ENCODE data around the gene CCDC54.
A peak's percentile ranks its signal among the peaks of the same experiment; 100 is the strongest.

The CCDC54 gene

DNA sequence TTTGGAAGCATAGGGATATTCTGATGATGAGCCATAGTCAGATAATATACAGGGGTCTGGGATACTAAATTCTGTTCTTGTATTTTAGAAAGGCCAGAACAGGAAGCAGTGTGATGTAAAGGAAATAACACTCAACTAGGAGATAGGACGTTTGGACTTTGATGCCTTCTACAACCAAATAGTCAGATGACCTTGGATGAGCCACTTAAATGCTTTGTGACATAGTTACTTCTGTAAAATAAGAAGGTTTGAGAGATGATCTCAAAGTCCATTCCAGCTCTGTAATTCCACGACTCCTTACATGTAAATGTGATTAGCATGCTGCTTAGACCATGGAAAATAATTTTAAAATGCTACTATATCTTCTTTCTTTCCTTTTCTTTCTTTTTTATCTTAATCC lies 29.5 kb upstream of the CCDC54 start:
- CTCF ChIA-PET = no interaction called here
- POLR2A ChIA-PET (ENCODE audit: low non-redundant PET) = no interaction called here
- DNase-seq (ENCODE audit: low spot score) = no peak
- no peak overlapping the region for H3K27ac ChIP-seq
- TF ChIP-seq, protein P1, sequence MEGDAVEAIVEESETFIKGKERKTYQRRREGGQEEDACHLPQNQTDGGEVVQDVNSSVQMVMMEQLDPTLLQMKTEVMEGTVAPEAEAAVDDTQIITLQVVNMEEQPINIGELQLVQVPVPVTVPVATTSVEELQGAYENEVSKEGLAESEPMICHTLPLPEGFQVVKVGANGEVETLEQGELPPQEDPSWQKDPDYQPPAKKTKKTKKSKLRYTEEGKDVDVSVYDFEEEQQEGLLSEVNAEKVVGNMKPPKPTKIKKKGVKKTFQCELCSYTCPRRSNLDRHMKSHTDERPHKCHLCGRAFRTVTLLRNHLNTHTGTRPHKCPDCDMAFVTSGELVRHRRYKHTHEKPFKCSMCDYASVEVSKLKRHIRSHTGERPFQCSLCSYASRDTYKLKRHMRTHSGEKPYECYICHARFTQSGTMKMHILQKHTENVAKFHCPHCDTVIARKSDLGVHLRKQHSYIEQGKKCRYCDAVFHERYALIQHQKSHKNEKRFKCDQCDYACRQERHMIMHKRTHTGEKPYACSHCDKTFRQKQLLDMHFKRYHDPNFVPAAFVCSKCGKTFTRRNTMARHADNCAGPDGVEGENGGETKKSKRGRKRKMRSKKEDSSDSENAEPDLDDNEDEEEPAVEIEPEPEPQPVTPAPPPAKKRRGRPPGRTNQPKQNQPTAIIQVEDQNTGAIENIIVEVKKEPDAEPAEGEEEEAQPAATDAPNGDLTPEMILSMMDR (conservative IDR thresholded peaks at IDR 0.05; ENCODE audit: low read depth) = no peak

DNA sequence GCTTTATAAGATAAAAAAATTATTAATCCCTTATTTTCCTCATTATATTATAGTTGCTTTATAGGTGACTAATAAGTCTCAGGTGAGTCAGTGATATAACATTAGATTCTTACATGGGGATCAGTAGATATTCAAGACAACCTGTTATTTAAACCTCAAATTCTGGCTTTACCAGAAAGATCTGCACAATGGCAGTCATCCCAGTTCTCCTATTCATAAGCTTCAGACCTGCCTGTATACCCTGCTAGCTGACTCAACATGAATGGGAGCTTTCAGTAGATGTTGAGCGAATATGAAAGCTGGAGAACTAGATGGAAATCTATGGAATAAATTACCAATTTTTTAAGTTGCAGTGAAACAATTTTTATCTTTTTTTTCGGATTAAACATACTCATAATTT lies 20.5 kb upstream of the CCDC54 start:
- POLR2A ChIA-PET (ENCODE audit: low non-redundant PET) = no interaction called here
- no peak for DNase-seq (ENCODE audit: low spot score)
- CTCF ChIA-PET = no interaction called here
- no peak overlapping the region for H3K27ac ChIP-seq
- TF ChIP-seq, protein P1 (conservative IDR thresholded peaks at IDR 0.05; ENCODE audit: low read depth) = no peak

DNA sequence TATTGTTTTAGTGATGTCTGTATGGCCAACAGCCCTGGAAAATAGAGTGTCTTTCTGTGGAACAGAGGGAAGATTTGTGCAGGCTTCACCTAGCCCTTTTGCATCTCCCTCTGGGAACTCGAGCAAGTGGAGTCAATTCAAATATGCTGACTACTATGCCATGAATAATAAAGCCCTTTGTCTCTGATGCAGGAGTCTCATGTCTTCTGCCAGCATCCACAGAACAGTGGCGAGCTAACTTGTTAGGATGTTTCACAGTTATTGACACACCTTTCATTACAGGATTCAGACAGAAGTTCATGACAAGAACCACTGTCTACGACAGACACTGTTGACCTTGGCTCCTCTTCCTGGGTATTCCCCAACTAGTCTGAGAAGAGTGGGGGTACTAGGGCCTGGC lies 15.6 kb upstream of the CCDC54 start:
- no peak for DNase-seq (ENCODE audit: low spot score)
- no peak overlapping the region for H3K27ac ChIP-seq
- ChIA-PET POLR2A (ENCODE audit: low non-redundant PET) (no interaction called here), CTCF (interaction anchor here (1.0 kb wide), 1 partner anchor 10 kb away, joined by 3 read pairs; no protein-coding TSS in a partner anchor)
- TF ChIP-seq, protein P1 (conservative IDR thresholded peaks at IDR 0.05; ENCODE audit: low read depth) = no peak

DNA sequence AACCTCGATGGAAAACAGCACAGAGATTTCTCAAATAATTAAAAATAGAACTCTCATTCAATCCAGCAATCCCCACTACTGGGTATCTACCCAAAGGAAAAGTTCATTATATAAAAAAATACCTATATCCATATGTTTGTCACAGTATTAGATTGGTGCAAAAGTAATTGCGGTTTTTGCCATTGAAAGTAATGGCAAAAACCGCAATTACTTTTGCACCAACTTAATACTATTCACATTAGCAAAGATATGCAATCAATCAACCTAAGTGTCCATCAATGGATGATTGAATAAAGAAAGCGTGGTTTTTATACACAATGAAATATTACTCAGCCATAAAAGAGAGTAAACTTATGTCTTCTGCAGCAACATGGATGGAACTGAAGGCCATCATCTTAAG lies 12.2 kb upstream of the CCDC54 start:
- ChIA-PET CTCF (no interaction called here), POLR2A (ENCODE audit: low non-redundant PET) (no interaction called here)
- no peak for DNase-seq (ENCODE audit: low spot score)
- TF ChIP-seq, protein P1 (conservative IDR thresholded peaks at IDR 0.05; ENCODE audit: low read depth) = no peak
- H3K27ac ChIP-seq = no peak overlapping the region

DNA sequence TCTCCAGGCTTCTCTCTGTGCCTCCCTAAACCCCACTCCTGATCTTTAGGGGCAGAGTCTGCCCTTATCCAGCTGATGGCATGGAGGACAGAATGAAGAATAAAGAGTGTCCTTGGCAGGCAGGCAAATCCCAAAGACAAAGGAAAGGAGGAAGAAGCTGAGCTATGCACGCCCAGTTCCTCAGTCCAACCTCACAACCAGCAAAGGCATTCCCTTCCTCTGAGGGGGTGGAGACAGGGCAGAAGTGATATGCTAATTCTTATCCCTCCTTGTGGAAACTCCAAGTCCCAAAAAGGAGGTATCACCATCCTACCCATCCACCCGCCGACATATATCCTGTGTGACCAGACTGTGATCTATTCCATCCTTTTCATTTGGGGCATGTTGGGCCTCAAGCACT lies 10.5 kb upstream of the CCDC54 start:
- no peak for DNase-seq (ENCODE audit: low spot score)
- CTCF ChIA-PET = interaction anchor here (0.7 kb wide), 1 partner anchor 54 kb away, joined by 3 read pairs; no protein-coding TSS in a partner anchor
- TF ChIP-seq, protein P1 (conservative IDR thresholded peaks at IDR 0.05; ENCODE audit: low read depth) = no peak
- no peak overlapping the region for H3K27ac ChIP-seq
- POLR2A ChIA-PET (ENCODE audit: low non-redundant PET) = no interaction called here

DNA sequence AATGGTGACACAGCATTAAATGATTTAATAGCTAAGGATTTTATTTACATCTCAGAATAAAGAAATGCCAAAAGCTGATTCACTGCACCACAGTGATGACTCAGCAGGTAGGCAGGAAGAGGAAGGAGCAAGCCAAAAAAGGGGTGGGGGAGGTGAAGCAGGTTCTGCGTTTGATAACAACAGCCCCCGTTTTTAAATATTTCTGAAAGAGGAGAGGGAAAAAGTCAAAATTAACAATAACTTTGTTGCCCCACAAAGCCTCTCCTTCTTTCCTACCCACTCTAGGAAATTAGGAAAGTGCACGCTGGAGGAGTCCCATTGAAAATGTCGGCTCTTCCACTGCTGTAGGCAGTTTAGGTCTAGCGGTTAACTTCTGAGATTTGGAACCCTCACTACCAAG lies 9.9 kb upstream of the CCDC54 start:
- DNase-seq (ENCODE audit: low spot score) = peak; percentile 80
- H3K27ac ChIP-seq = no peak overlapping the region
- CTCF ChIA-PET = interaction anchor here (0.7 kb wide), 1 partner anchor 54 kb away, joined by 3 read pairs; no protein-coding TSS in a partner anchor
- POLR2A ChIA-PET (ENCODE audit: low non-redundant PET) = no interaction called here
- TF ChIP-seq, protein P1 (conservative IDR thresholded peaks at IDR 0.05; ENCODE audit: low read depth) = no peak

Data from RWPE1 (cell line).